Gastrocnemius medialis (tissue), 4 donors: ENCODE data around the gene PDF. TPM values are rescaled to one million over a fixed set of nuclear protein-coding genes. Genes with fewer than 3 reads are reported as not detected.

ENCODE experiments used
- ATAC-seq, 2 donors: fragments of 150-250 bp; one replicate each; pipeline ENCODE4 v1.9.1; 2016
- DNase-seq, 2 donors: peaks; one replicate each; pipeline ENCODE4 v3.0.0-alpha.2; 2019
- H3K27ac ChIP-seq, 4 donors: fragments of 200-600 bp; sonication (generic); 1 replicate in 1 of 4; 2 replicates in 3 of 4; pipeline ENCODE4 v1.5.1; 2016 to 2018; ENCODE audit warnings: mild to moderate bottlenecking in 2 of 4, moderate library complexity in 1 of 4
- H3K27me3 ChIP-seq, 3 donors: fragments of 200-600 bp; sonication (generic) in 2 of 3; 1 replicate in 1 of 3; 2 replicates in 2 of 3; pipeline versions ENCODE4 v1.5.1 to v1.6.0; 2016 to 2019; ENCODE audit warnings: mild to moderate bottlenecking in 1 of 3, moderate library complexity in 1 of 3
- H3K36me3 ChIP-seq, 2 donors: fragments of 200-600 bp; sonication (generic) in 1 of 2; one replicate each; pipeline ENCODE4 v1.5.1; 2017 to 2018
- H3K4me1 ChIP-seq, 2 donors: fragments of 200-600 bp; sonication (generic) in 1 of 2; one replicate each; pipeline ENCODE4 v1.5.1; 2016 to 2017; ENCODE audit warnings: mild to moderate bottlenecking in 2 of 2
- H3K4me3 ChIP-seq, 4 donors: fragments of 200-600 bp; sonication (generic) in 3 of 4; 1 replicate in 1 of 4; 2 replicates in 3 of 4; pipeline ENCODE4 v1.5.1; 2016 to 2019; ENCODE audit warnings: mild to moderate bottlenecking in 2 of 4
- H3K9me3 ChIP-seq, 3 donors: fragments of 200-600 bp; sonication (generic) in 2 of 3; 1 replicate in 1 of 3; 2 replicates in 2 of 3; pipeline ENCODE4 v1.5.1; 2016 to 2019
- POLR2A ChIP-seq, 2 donors: fragments of 450-650 bp; IDR thresholded peaks; one replicate each; pipeline ENCODE4 v1.6.1; 2017; ENCODE audit warnings: antibody characterized with exemption in 2 of 2, mild to moderate bottlenecking in 2 of 2, moderate library complexity in 2 of 2
- in situ Hi-C, 4 donors: fragments of 200-750 bp; cut with MboI; loops; one replicate each; pipeline versions ENCODE4 v1.15.0 to v1.8.0; 2017; ENCODE audit warnings: low sequenced_read_pairs in 4 of 4
- intact Hi-C: fragments of 100-400 bp; cut with DNase I; formaldehyde crosslinking; loops from one replicate; pipeline ENCODE4 v1.15.1; 2023; ENCODE audit warnings: low total_unique reads
- total RNA-seq, 4 donors: library from RNA; depleted of rRNA; stranded (reverse); fragments of >200 nt; gene quantifications; one replicate each; pipeline versions ENCODE4 v1.1.0 to v1.2.3, GENCODE V29; 2016
- TF ChIP-seq, protein P1 (sequence below), 5 experiments: fragments of 450-650 bp in 3 of 5; fragments of 200-600 bp in 2 of 5; sonication (generic) in 2 of 5; IDR thresholded peaks in 4 of 5; conservative IDR thresholded peaks in 1 of 5; 1 replicate in 4 of 5; 2 replicates in 1 of 5; pipeline ENCODE4 v1.5.1; 2016 to 2019; ENCODE audit warnings: antibody characterized with exemption in 5 of 5, mild to moderate bottlenecking in 3 of 5, moderate library complexity in 3 of 5

Gene PDF
- total RNA-seq, 4 donors from 2014 or later: 11.0 to 23.1 (median 16.8) TPM

DNA sequence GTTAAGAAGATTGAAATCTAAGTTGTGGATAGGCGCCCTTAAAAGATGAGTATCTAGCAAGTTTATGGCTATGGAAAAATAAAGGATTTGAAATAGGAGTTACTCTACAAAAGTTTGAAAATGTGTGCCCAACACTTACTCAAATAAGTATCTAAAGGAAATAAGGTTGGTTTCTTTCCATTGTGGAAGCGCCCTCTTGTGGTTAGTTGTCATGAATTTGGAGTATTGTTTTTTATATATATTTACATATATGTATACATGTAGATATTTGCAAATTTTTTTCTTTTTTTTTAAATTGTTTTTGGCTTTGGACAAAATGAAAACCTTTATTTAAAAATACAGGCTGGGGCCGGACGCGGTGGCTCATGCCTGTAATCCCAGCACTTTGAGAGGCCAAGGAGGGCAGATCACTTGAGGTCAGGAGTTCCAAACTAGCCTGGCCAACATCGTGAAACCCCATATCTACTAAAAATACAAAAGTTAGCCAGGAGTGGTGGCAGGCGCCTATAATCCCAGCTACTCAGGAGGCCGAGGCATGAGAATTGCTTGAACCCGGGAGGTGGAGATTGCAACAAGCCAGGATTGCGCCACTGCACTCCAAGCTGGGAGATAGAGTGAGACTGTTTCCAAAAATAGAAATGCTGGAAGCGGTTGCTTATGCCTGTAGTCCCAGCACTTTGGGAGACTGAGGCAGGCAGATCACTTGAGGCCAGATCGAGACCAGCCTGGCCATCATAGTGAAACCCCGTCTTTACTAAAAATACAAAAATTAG is 43.3 kb downstream of the PDF start:
- in situ Hi-C loops (loop anchor here (5.0 to 25.0 kb wide), 4 partner anchors 125 to 750 kb away; partner anchors contain the start of gene ZFP90 (in 1 of the 4)), intact Hi-C loops (loop anchor here (1.0 to 5.0 kb wide), 3 partner anchors 100 to 385 kb away; partner anchors contain the start of gene SNTB2)
- Histone ChIP-seq H3K27ac (peak overlapping the region; percentile 48 to 80 (median 70)), H3K4me1 (peaks cover 7 to 9% of the 10 kb centered on the region in 2 donors), H3K4me3 (no peak overlapping the region), H3K9me3 (no peaks in the 10 kb centered on the region), H3K27me3 (no peaks in the 10 kb centered on the region), H3K36me3 (no peaks in the 10 kb centered on the region)
- TF ChIP-seq, protein P1, sequence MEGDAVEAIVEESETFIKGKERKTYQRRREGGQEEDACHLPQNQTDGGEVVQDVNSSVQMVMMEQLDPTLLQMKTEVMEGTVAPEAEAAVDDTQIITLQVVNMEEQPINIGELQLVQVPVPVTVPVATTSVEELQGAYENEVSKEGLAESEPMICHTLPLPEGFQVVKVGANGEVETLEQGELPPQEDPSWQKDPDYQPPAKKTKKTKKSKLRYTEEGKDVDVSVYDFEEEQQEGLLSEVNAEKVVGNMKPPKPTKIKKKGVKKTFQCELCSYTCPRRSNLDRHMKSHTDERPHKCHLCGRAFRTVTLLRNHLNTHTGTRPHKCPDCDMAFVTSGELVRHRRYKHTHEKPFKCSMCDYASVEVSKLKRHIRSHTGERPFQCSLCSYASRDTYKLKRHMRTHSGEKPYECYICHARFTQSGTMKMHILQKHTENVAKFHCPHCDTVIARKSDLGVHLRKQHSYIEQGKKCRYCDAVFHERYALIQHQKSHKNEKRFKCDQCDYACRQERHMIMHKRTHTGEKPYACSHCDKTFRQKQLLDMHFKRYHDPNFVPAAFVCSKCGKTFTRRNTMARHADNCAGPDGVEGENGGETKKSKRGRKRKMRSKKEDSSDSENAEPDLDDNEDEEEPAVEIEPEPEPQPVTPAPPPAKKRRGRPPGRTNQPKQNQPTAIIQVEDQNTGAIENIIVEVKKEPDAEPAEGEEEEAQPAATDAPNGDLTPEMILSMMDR (IDR thresholded peaks at IDR 0.05 in 4 of 5, conservative IDR thresholded peaks at IDR 0.05 in 1 of 5): peak; percentile 46 to 77 (median 69)
- no peak for TF ChIP-seq POLR2A (IDR thresholded peaks at IDR 0.05)
- peak; percentile 76 to 93 for DNase-seq
- ATAC-seq: peak; percentile 97 to 98

DNA sequence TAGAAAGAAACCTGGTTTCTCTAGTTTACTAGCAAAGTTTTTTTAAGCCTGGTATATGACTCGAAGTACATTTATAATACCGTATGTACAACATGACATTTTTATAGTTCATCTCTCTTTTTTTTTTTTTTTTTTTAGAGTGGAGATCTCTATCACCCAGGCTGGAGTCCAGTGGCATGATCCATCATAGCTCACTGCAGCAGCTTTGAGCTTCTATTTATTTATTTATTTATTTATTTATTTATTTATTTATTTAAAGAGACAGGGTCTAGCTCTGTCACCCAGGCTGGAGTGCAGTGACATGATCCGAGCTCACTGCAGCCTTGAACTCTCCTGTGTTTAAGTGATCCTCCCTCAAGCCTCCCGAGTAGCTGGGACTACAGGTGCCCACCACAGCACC is 45.1 kb downstream of the PDF start:
- H3K4me1 ChIP-seq: peaks cover 7 to 9% of the 10 kb centered on the region in 2 donors
- no peaks in the 10 kb centered on the region for H3K27me3 ChIP-seq
- H3K27ac ChIP-seq: no peak overlapping the region
- no peak for TF ChIP-seq POLR2A (IDR thresholded peaks at IDR 0.05)
- TF ChIP-seq, protein P1 (IDR thresholded peaks at IDR 0.05 in 4 of 5, conservative IDR thresholded peaks at IDR 0.05 in 1 of 5): no peak
- no peaks in the 10 kb centered on the region for H3K36me3 ChIP-seq
- no peaks in the 10 kb centered on the region for H3K9me3 ChIP-seq
- intact Hi-C loops: loop anchor here (5.0 kb wide), 1 partner anchor 383 kb away; no protein-coding TSS in a partner anchor
- in situ Hi-C loops: loop anchor here (5.0 to 25.0 kb wide), 4 partner anchors 123 to 748 kb away; partner anchors contain the start of gene ZFP90 (in 1 of the 4)
- DNase-seq (no peak), ATAC-seq (no peak)
- no peak overlapping the region for H3K4me3 ChIP-seq

DNA sequence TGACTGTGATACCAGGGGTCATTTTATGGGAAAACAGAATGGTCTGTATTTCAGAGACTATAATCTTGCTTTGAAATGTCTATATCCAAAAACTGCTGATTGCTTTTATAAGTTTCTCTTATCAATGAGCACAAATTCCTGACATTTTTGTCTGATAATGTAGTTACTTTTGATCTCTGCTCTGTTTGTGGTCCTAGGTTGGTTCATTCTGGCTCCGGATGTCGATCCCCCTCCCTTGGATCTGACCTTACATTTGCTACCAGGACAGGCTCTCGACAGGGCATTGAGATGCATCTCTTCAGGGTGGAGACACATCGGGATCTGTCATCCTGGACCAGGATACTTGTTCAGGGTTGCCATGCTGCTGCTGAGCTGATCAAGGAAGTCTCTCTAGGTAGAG is 46.5 kb downstream of the PDF start:
- ATAC-seq: no peak
- no peaks in the 10 kb centered on the region for H3K9me3 ChIP-seq
- DNase-seq: no peak
- no peaks in the 10 kb centered on the region for H3K27me3 ChIP-seq
- no peak overlapping the region for H3K4me3 ChIP-seq
- TF ChIP-seq, protein P1 (IDR thresholded peaks at IDR 0.05 in 4 of 5, conservative IDR thresholded peaks at IDR 0.05 in 1 of 5): no peak
- TF ChIP-seq POLR2A (IDR thresholded peaks at IDR 0.05): no peak
- no peaks in the 10 kb centered on the region for H3K36me3 ChIP-seq
- H3K27ac ChIP-seq: peak overlapping the region in 1 of 4 donors; percentile 23
- in situ Hi-C loops (loop anchor here in 3 of 4 donors (10.0 to 25.0 kb wide), 3 partner anchors 122 to 747 kb away; partner anchors contain the start of gene ZFP90 (in 1 of the 3)), intact Hi-C loops (no loop called here)
- H3K4me1 ChIP-seq: peaks cover 7 to 9% of the 10 kb centered on the region in 2 donors

DNA sequence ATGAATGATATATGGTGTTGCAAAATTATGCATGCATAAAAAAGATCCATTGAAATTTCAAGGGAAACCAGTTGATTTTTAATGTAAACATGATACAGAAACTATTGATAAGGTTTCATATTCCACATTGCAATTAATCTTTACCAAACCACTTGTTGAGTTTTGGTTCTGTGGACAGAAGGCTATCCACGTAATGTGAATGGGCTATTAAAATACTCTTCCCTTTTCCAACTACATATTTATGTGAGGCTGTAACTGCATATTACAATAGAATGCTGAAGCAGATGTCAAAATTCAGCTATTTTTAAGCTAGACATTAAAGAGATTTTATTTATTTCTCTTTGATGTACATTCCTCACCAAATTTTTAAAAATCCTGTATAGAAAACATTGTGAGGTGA is 53.0 kb downstream of the PDF start:
- in situ Hi-C loops (loop anchor here in 2 of 4 donors (25.0 kb wide), 2 partner anchors 115 to 740 kb away; partner anchors contain the start of gene ZFP90 (in 1 of the 2)), intact Hi-C loops (no loop called here)
- Histone ChIP-seq H3K27me3 (no peaks in the 10 kb centered on the region), H3K36me3 (no peaks in the 10 kb centered on the region), H3K9me3 (no peaks in the 10 kb centered on the region), H3K4me1 (peaks cover 10 to 30% of the 10 kb centered on the region in 2 donors), H3K4me3 (no peak overlapping the region), H3K27ac (peak overlapping the region in 2 of 4 donors; percentile 12 to 25)
- ATAC-seq: no peak
- no peak for TF ChIP-seq POLR2A (IDR thresholded peaks at IDR 0.05)
- DNase-seq: no peak

Other genes with a start within 250 kb of the PDF start
- 10 to 100 TPM in 1 of 4 donors, 1 to 10 TPM in 1, under 1 TPM in 1, not detected in 1; 0.23 to 10.0 (median 1.6) TPM for gene HAS3, start 224.9 kb downstream of the PDF start, total RNA-seq
- 10 to 100 TPM; 27.3 to 52.3 (median 34.8) TPM for gene CHTF8, start 198.0 kb downstream of the PDF start, total RNA-seq
- gene UTP4, start 197.9 kb downstream of the PDF start, total RNA-seq: 10 to 100 TPM; 33.1 to 44.2 (median 35.5) TPM
- 10 to 100 TPM; 13.3 to 36.8 (median 33.0) TPM for gene SNTB2, start 143.4 kb downstream of the PDF start, total RNA-seq
- gene VPS4A, start 19.2 kb downstream of the PDF start, total RNA-seq: 100 to 1,000 TPM in 1 of 4 donors, 10 to 100 TPM in 3; 53.3 to 112 (median 70.1) TPM
- 10 to 100 TPM; 41.2 to 56.5 (median 52.1) TPM for gene COG8, start 9.0 kb upstream of the PDF start, total RNA-seq
- 10 to 100 TPM in 2 of 4 donors, 1 to 10 TPM in 2; 7.3 to 13.5 (median 9.7) TPM for gene NIP7, start 9.2 kb upstream of the PDF start, total RNA-seq
- gene TMED6, start 21.2 kb upstream of the PDF start, total RNA-seq: 1 to 10 TPM in 1 of 4 donors, not detected in 3; 1.3 TPM
- gene TERF2, start 55.4 kb upstream of the PDF start, total RNA-seq: 10 to 100 TPM; 11.9 to 38.9 (median 15.2) TPM
- gene CYB5B, start 94.0 kb upstream of the PDF start, total RNA-seq: 10 to 100 TPM; 18.5 to 50.1 (median 26.3) TPM
- 10 to 100 TPM; 14.4 to 34.2 (median 18.4) TPM for gene NFAT5, start 235.4 kb upstream of the PDF start, total RNA-seq